B cell (primary cell): Measurements from ENCODE around the gene HPCAL4. TPM values are rescaled to one million over a fixed set of nuclear protein-coding genes. Genes with fewer than 3 reads are reported as not detected.

Experiments
- ATAC-seq: fragments of 200-7000 bp; cut with Tn5 transposase; one replicate; pipeline ENCODE4 v1.10.0; 2021; ENCODE audit warnings: low read depth, mild to moderate bottlenecking, moderate number of reproducible peaks, moderate library complexity
- CTCF ChIA-PET: fragments of 350-600 bp; sonication (Branson Sonifier 250); formaldehyde crosslinking; loops from one replicate; lab custom pipeline; 2021; ENCODE audit warnings: antibody characterized with exemption, inconsistent platforms; lab: Charles Lee
- POLR2A ChIA-PET: fragments of 350-600 bp; sonication (Branson Sonifier 250); formaldehyde crosslinking; loops from one replicate; lab custom pipeline; 2021; ENCODE audit warnings: antibody characterized with exemption; lab: Charles Lee
- DNase-seq: peaks from one replicate; pipeline ENCODE4 v3.0.0; 2013
- H2AFZ ChIP-seq: 2 replicates; pipeline ENCODE4 v1.6.1; 2012; ENCODE audit warnings: mild to moderate bottlenecking, low read depth, low read length; ENCODE audit not compliant: insufficient read depth, poor library complexity, severe bottlenecking
- H3K27ac ChIP-seq, 2 donors: 1 replicate in 1 of 2; 2 replicates in 1 of 2; pipeline ENCODE4 v1.5.1; 2012 to 2013; ENCODE audit warnings: low read length in 2 of 2, mild to moderate bottlenecking in 2 of 2, moderate library complexity in 1 of 2
- H3K27me3 ChIP-seq, 4 experiments: fragments of 200-600 bp in 1 of 4; sonication (generic) in 1 of 4; replicated peaks in 1 of 4; 1 replicate in 2 of 4; 2 replicates in 2 of 4; pipeline versions ENCODE4 v1.6.1 to v1.7.0; 2013 to 2016; ENCODE audit warnings: low read length in 3 of 4, mild to moderate bottlenecking in 2 of 4, mixed read lengths in 1 of 4, moderate library complexity in 1 of 4; ENCODE audit not compliant: insufficient read depth in 4 of 4, control insufficient read depth in 3 of 4; ENCODE audit errors: control extremely low read depth in 1 of 4
- H3K36me3 ChIP-seq, 2 experiments: replicated peaks in 1 of 2; 1 replicate in 1 of 2; 2 replicates in 1 of 2; pipeline versions ENCODE4 v1.6.1 to v1.7.1; 2013; ENCODE audit warnings: low read length in 1 of 2; ENCODE audit not compliant: insufficient read depth in 2 of 2, control insufficient read depth in 1 of 2; ENCODE audit errors: control extremely low read depth in 1 of 2, extremely low read depth in 1 of 2
- H3K4me1 ChIP-seq, 2 donors: fragments of 200-600 bp in 1 of 2; sonication (generic) in 1 of 2; 1 replicate in 1 of 2; 2 replicates in 1 of 2; pipeline versions ENCODE4 v1.5.1 to v1.6.1; 2013 to 2017; ENCODE audit warnings: low read length in 2 of 2; ENCODE audit not compliant: control insufficient read depth in 2 of 2, insufficient read depth in 2 of 2
- H3K4me2 ChIP-seq: replicated peaks from 2 replicates; pipeline ENCODE3; 2012; ENCODE audit warnings: mild to moderate bottlenecking, low read depth, low read length; ENCODE audit not compliant: poor library complexity, severe bottlenecking
- H3K4me3 ChIP-seq, 5 experiments: fragments of 200-600 bp in 1 of 5; sonication (generic) in 1 of 5; 1 replicate in 3 of 5; 2 replicates in 2 of 5; pipeline versions ENCODE4 v1.5.1 to v1.7.0; 2011 to 2016; ENCODE audit warnings: low read length in 4 of 5, mild to moderate bottlenecking in 4 of 5, low read depth in 2 of 5, control low read depth in 1 of 5, moderate library complexity in 1 of 5; ENCODE audit not compliant: insufficient read depth in 1 of 5; ENCODE audit errors: control extremely low read depth in 1 of 5, extremely low read depth in 1 of 5
- H3K79me2 ChIP-seq: fragments of 200-600 bp; sonication (generic); one replicate; pipeline ENCODE4 v1.6.0; 2016; ENCODE audit warnings: low read length; ENCODE audit not compliant: control insufficient read depth, insufficient read depth
- H3K9ac ChIP-seq: fragments of 200-600 bp; sonication (generic); 2 replicates; pipeline ENCODE4 v1.6.1; 2017; ENCODE audit warnings: mild to moderate bottlenecking, low read length, moderate library complexity
- H3K9me3 ChIP-seq, 3 donors: one replicate each; pipeline versions ENCODE4 v1.6.1 to v1.7.1; 2013; ENCODE audit warnings: low read length in 2 of 3; ENCODE audit not compliant: control insufficient read depth in 2 of 3, insufficient read depth in 1 of 3; ENCODE audit errors: control extremely low read depth in 1 of 3
- H4K20me1 ChIP-seq: 2 replicates; pipeline ENCODE4 v1.6.0; 2012; ENCODE audit warnings: mild to moderate bottlenecking, low read length; ENCODE audit not compliant: insufficient read depth, control insufficient read depth, poor library complexity, severe bottlenecking
- H3K27ac Mint-ChIP-seq: one replicate; pipeline ENCODE4 v1.8.0; 2021; ENCODE audit warnings: mixed read lengths
- H3K27me3 Mint-ChIP-seq: one replicate; pipeline ENCODE4 v1.8.0; 2021; ENCODE audit warnings: mixed read lengths
- H3K4me1 Mint-ChIP-seq: one replicate; pipeline ENCODE4 v1.8.0; 2021; ENCODE audit warnings: mixed read lengths
- H3K4me3 Mint-ChIP-seq: one replicate; pipeline ENCODE4 v1.8.0; 2021; ENCODE audit warnings: mixed read lengths
- H3K9me3 Mint-ChIP-seq: one replicate; pipeline ENCODE4 v1.8.0; 2022; ENCODE audit warnings: mixed read lengths; ENCODE audit not compliant: insufficient read depth
- EZH2 ChIP-seq: IDR thresholded peaks from 2 replicates; pipeline ENCODE4 v1.6.1; 2012; ENCODE audit warnings: borderline replicate concordance, low read depth, mild to moderate bottlenecking, moderate library complexity, low read length; ENCODE audit not compliant: insufficient read depth, poor library complexity, severe bottlenecking
- WGBS: methylation state at CpG from one replicate; pipeline ENCODE4 v1.1.5; 2013; ENCODE audit warnings: missing lambda C conversion rate; ENCODE audit not compliant: insufficient coverage; 5-methylcytosine and 5-hydroxymethylcytosine counted together
- intact Hi-C: fragments of 100-400 bp; cut with micrococcal nuclease; formaldehyde crosslinking; loops from one replicate; pipeline ENCODE4 v1.10.0; 2022
- polyA plus RNA-seq: library from polyadenylated mRNA; depleted of rRNA; stranded (reverse); fragments of >200 nt; gene quantifications from 2 replicates; pipeline ENCODE4 v1.2.3, GENCODE V29; 2012
- total RNA-seq, 2 donors: library from RNA; stranded (reverse); fragments of 120-200 nt in 1 of 2; gene quantifications; 1 replicate in 1 of 2; 2 replicates in 1 of 2; pipeline versions ENCODE4 v1.2.3 to v1.2.4, GENCODE V29; 2013 to 2022
- TF ChIP-seq, protein P1 (sequence below): fragments of 200-600 bp; IDR thresholded peaks from one replicate; pipeline ENCODE4 v1.8.0; 2022; ENCODE audit warnings: antibody characterized with exemption, mild to moderate bottlenecking

HPCAL4 gene
- total and polyA plus RNA-seq, 2 donors (not counting 1 experiment from before 2014, with no cell fraction given), result not detected

DNA sequence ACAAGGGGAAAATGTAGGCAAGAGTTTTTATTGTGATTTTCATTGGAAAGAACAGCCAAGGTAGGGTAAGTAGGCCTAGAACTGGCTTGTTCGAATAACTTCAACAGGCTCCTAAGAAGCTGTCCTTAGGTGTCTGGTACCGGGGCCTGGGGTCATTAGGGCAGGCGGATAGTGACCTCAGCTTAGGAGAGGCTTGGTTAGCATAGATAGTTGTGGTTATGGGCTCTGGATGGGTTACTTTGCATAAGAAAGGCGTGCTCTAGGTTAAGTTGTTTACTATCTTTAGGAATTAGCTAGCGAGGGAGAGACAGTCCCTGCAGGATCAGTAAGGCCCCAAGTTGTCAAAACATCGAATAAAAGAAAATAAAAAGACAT lies 20.7 kb upstream of the HPCAL4 start:
- POLR2A ChIA-PET, result no interaction called here
- Histone ChIP-seq H3K27ac (no peak overlapping the region), H3K4me2 (no peak overlapping the region), H3K9ac (no peak overlapping the region), H3K79me2 (no peaks in the 10 kb centered on the region), H3K4me1 (no peaks in the 10 kb centered on the region), H4K20me1 (no peaks in the 10 kb centered on the region), H3K27me3 (peaks cover 0 to 9% (median 2%) of the 10 kb centered on the region in 4 experiments), H2AFZ (no peak overlapping the region), H3K36me3 (no peaks in the 10 kb centered on the region), H3K4me3 (no peak overlapping the region), H3K9me3 (no peaks in the 10 kb centered on the region)
- 86% methylated on average over 5 of the region's 6 CpGs for WGBS
- no peaks in the 10 kb centered on the region for H3K9me3 Mint-ChIP-seq
- H3K27ac Mint-ChIP-seq, result no peak overlapping the region
- no peak overlapping the region for H3K4me3 Mint-ChIP-seq
- ATAC-seq (no peak), DNase-seq (no peak)
- CTCF ChIA-PET, result interaction anchor here (0.6 to 2.0 kb wide), 2 partner anchors 8 to 13 kb away, joined by 3 to 6 read pairs; no protein-coding TSS in a partner anchor
- H3K27me3 Mint-ChIP-seq, result peaks cover 38% of the 10 kb centered on the region
- intact Hi-C loops, result no loop called here
- no peak for TF ChIP-seq EZH2
- TF ChIP-seq, protein P1, sequence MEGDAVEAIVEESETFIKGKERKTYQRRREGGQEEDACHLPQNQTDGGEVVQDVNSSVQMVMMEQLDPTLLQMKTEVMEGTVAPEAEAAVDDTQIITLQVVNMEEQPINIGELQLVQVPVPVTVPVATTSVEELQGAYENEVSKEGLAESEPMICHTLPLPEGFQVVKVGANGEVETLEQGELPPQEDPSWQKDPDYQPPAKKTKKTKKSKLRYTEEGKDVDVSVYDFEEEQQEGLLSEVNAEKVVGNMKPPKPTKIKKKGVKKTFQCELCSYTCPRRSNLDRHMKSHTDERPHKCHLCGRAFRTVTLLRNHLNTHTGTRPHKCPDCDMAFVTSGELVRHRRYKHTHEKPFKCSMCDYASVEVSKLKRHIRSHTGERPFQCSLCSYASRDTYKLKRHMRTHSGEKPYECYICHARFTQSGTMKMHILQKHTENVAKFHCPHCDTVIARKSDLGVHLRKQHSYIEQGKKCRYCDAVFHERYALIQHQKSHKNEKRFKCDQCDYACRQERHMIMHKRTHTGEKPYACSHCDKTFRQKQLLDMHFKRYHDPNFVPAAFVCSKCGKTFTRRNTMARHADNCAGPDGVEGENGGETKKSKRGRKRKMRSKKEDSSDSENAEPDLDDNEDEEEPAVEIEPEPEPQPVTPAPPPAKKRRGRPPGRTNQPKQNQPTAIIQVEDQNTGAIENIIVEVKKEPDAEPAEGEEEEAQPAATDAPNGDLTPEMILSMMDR, result no peak
- H3K4me1 Mint-ChIP-seq, result no peaks in the 10 kb centered on the region

DNA sequence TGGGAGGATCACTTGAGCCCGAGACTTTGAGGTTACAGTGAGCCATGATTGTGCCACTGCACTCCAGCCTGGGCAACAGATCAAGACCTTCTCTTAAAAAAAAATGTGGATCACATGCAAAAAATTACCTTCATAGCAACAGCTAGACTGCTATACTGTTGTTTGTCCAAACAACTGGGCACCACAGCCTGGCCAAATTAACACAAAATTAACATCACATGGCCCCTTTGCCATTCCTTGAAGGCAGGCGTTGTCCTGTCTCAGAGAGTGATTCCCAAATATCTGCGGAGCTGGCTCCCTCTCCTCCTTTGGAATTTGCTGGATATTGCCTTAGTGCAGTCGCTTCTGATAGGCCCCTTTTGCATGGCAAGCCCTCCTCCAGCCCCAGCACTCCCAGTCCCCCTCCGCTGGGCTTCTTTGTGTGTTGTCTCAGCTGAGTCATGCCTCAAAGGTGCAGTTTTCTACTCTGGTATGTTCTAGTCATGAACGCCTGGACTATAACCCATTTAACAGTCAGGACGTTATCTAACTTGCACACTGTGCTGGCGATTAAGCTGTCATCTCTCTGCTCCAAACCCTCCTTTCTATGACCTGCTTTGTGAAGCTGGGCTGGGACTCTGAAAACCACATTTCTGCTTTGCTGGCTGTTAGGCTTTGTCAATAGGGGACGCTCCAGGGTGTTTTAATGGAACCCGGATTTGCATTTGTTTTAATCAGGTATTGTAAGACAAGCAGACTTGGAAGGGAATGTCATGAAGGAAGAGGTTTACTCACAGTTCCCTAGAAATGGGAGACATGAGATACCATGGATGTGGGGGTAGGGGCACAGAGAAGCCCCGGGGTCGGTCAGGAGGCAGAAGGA lies 20.1 kb upstream of the HPCAL4 start:
- Histone ChIP-seq H3K4me1 (no peaks in the 10 kb centered on the region), H3K36me3 (no peaks in the 10 kb centered on the region), H3K4me2 (no peak overlapping the region), H3K4me3 (no peak overlapping the region), H3K27ac (no peak overlapping the region), H3K9ac (no peak overlapping the region), H3K9me3 (no peaks in the 10 kb centered on the region), H3K79me2 (no peaks in the 10 kb centered on the region), H3K27me3 (peaks cover 0 to 9% (median 1%) of the 10 kb centered on the region in 4 experiments), H2AFZ (no peak overlapping the region), H4K20me1 (no peaks in the 10 kb centered on the region)
- POLR2A ChIA-PET, result no interaction called here
- intact Hi-C loops, result no loop called here
- ATAC-seq (no peak), DNase-seq (no peak)
- Mint-ChIP-seq H3K27me3 (peaks cover 34% of the 10 kb centered on the region), H3K27ac (no peak overlapping the region), H3K4me1 (no peaks in the 10 kb centered on the region), H3K9me3 (no peaks in the 10 kb centered on the region), H3K4me3 (no peak overlapping the region)
- 93% methylated on average over 12 of the region's 12 CpGs for WGBS
- TF ChIP-seq EZH2, result no peak
- TF ChIP-seq, protein P1, result no peak
- CTCF ChIA-PET, result interaction anchor here (0.6 kb wide), 1 partner anchor 9 kb away, joined by 3 read pairs; no protein-coding TSS in a partner anchor
